Hepatocyte (in vitro differentiated cells): ENCODE data around the gene SNAP29.

Source experiments
- EZH2 ChIP-seq: fragments of 200-600 bp; sonication (generic); IDR thresholded peaks from 2 replicates; pipeline ENCODE4 v1.6.1; 2016; ENCODE audit warnings: antibody characterized with exemption, mild to moderate bottlenecking, borderline replicate concordance
- TF ChIP-seq, protein P1 (sequence below): fragments of 200-600 bp; sonication (generic); IDR thresholded peaks from 2 replicates; pipeline ENCODE4 v1.5.1; 2016; ENCODE audit warnings: antibody characterized with exemption, mild to moderate bottlenecking; ENCODE audit not compliant: poor library complexity

DNA sequence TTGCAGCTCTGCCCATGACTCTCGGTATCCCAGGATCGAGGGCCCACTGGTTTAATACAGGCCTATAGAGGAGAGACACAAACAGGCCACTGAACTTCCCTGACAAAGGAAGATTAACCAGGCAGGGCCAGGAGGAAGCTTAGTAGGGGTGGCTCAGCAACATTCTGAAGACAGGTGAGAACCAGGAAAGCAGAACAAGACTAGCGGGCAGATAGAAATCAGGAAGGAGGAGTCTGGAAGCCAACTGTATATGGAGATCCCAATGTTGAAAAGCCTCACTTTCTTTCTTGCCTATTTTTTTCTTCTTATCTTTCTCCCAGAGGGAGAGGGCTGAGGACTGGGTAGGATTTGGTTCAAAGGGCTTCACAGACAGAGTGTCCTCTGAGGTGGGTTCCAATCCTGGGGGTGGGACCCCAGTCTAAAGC is 5.6 kb upstream of the SNAP29 start:
- TF ChIP-seq, protein P1, sequence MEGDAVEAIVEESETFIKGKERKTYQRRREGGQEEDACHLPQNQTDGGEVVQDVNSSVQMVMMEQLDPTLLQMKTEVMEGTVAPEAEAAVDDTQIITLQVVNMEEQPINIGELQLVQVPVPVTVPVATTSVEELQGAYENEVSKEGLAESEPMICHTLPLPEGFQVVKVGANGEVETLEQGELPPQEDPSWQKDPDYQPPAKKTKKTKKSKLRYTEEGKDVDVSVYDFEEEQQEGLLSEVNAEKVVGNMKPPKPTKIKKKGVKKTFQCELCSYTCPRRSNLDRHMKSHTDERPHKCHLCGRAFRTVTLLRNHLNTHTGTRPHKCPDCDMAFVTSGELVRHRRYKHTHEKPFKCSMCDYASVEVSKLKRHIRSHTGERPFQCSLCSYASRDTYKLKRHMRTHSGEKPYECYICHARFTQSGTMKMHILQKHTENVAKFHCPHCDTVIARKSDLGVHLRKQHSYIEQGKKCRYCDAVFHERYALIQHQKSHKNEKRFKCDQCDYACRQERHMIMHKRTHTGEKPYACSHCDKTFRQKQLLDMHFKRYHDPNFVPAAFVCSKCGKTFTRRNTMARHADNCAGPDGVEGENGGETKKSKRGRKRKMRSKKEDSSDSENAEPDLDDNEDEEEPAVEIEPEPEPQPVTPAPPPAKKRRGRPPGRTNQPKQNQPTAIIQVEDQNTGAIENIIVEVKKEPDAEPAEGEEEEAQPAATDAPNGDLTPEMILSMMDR, result no peak
- TF ChIP-seq EZH2, result no peak
